Fibroblast of lung (primary cell): ENCODE data around the gene OR4N5.

Source experiments
- EZH2 ChIP-seq: IDR thresholded peaks from 2 replicates; pipeline ENCODE4 v1.5.1; 2012; ENCODE audit warnings: low read length, control low read depth, mild to moderate bottlenecking; ENCODE audit errors: missing control alignments
- TF ChIP-seq, protein P1 (sequence below), 2 donors: IDR thresholded peaks in 1 of 2; conservative IDR thresholded peaks in 1 of 2; 1 replicate in 1 of 2; 2 replicates in 1 of 2; pipeline ENCODE4 v1.5.1; 2011 to 2012; ENCODE audit warnings: low read length in 2 of 2, control low read depth in 1 of 2, inconsistent platforms in 1 of 2, low read depth in 1 of 2, mild to moderate bottlenecking in 1 of 2

DNA sequence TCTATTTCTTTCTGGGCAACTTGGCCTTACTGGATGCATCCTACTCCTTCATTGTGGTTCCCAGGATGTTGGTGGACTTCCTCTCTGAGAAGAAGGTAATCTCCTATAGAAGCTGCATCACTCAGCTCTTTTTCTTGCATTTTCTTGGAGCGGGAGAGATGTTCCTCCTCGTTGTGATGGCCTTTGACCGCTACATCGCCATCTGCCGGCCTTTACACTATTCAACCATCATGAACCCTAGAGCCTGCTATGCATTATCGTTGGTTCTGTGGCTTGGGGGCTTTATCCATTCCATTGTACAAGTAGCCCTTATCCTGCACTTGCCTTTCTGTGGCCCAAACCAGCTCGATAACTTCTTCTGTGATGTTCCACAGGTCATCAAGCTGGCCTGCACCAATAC lies 5.3 kb downstream of the OR4N5 start:
- TF ChIP-seq, protein P1, sequence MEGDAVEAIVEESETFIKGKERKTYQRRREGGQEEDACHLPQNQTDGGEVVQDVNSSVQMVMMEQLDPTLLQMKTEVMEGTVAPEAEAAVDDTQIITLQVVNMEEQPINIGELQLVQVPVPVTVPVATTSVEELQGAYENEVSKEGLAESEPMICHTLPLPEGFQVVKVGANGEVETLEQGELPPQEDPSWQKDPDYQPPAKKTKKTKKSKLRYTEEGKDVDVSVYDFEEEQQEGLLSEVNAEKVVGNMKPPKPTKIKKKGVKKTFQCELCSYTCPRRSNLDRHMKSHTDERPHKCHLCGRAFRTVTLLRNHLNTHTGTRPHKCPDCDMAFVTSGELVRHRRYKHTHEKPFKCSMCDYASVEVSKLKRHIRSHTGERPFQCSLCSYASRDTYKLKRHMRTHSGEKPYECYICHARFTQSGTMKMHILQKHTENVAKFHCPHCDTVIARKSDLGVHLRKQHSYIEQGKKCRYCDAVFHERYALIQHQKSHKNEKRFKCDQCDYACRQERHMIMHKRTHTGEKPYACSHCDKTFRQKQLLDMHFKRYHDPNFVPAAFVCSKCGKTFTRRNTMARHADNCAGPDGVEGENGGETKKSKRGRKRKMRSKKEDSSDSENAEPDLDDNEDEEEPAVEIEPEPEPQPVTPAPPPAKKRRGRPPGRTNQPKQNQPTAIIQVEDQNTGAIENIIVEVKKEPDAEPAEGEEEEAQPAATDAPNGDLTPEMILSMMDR (conservative IDR thresholded peaks at IDR 0.05 in 1 of 2, IDR thresholded peaks at IDR 0.05 in 1 of 2; ENCODE audit: low read depth in 1 of 2, low read length in 2 of 2) = no peak
- TF ChIP-seq EZH2 = no peak
